AG09319 (cell line): ENCODE measurements around the gene SP7.
"Not testable (repeated sequence)": the region's sequence is repeated elsewhere in the genome, so short reads cannot be mapped to it uniquely, and the experiment has no call there.

Experiments used
- DNase-seq: peaks from one replicate; pipeline ENCODE4 v3.0.0-alpha.2; 2010; ENCODE audit warnings: low read depth; ENCODE audit errors: extremely low read depth
- TF ChIP-seq, protein P1 (sequence below): IDR thresholded peaks from 2 replicates; pipeline ENCODE4 v1.5.1; 2011; ENCODE audit warnings: low read depth, mild to moderate bottlenecking, inconsistent platforms, low read length, moderate library complexity

SP7 gene

DNA sequence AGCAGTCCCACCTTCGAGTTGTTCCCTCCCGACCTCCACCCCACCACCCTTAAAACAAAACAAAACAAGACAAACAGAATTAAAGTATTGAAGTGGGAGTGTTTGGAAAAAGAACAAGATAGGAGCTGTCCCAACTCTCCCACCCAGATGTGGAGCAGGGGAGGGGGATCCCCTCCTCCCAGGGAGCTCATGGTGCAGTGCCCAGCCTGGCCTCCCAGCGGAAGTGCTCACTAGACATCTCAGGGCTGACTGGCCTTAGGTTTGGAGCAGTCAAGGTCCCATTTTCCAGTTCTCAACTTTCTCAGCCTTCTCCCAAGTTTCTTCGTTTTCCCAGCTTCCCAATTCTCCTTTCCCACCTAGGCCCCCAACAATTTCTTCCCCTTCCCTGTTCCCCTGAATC is 2.9 kb downstream of the SP7 start:
- DNase-seq: no peak
- TF ChIP-seq, protein P1, sequence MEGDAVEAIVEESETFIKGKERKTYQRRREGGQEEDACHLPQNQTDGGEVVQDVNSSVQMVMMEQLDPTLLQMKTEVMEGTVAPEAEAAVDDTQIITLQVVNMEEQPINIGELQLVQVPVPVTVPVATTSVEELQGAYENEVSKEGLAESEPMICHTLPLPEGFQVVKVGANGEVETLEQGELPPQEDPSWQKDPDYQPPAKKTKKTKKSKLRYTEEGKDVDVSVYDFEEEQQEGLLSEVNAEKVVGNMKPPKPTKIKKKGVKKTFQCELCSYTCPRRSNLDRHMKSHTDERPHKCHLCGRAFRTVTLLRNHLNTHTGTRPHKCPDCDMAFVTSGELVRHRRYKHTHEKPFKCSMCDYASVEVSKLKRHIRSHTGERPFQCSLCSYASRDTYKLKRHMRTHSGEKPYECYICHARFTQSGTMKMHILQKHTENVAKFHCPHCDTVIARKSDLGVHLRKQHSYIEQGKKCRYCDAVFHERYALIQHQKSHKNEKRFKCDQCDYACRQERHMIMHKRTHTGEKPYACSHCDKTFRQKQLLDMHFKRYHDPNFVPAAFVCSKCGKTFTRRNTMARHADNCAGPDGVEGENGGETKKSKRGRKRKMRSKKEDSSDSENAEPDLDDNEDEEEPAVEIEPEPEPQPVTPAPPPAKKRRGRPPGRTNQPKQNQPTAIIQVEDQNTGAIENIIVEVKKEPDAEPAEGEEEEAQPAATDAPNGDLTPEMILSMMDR: no peak

DNA sequence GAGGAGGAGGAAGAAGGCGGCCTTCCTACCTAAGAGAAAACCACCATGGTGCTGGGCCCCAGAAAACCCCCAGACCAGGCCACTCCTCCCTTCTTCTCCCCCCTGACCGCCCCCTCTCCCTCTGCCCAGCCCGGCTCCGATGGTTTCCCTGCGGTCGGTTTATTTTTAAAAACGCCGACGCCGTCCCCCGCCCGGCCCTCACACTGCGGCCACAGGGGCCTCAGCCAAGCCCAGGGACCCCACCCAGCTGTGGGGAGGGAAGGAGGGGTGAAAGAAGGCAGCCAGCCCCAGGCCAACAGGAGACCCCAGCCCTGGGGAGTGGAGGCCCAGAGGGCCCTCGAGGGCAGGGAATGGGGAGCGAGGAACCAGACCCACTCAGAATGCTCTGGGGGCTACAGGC is 3.4 kb downstream of the SP7 start:
- DNase-seq: no peak
- TF ChIP-seq, protein P1: no peak

DNA sequence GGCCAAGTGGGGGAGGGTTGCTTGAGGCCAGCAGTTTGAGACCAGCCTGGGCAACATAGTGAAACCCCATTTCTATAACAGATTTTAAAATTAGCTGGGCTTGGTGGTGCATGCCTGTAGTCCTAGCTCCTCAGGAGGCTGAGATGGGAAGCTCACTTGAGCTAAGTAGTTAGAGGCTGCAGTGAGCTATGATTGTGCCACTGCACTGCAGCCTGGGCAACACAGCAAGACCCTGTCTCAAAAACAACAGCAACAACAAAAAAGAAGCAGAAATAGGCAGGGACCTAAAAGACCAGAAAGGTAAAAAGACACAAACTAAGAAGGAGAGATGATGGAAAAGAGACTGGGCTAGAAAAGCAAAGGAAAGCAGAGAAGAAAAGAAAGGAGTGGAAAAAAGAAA is 3.8 kb downstream of the SP7 start:
- not testable (repeated sequence) for DNase-seq

DNA sequence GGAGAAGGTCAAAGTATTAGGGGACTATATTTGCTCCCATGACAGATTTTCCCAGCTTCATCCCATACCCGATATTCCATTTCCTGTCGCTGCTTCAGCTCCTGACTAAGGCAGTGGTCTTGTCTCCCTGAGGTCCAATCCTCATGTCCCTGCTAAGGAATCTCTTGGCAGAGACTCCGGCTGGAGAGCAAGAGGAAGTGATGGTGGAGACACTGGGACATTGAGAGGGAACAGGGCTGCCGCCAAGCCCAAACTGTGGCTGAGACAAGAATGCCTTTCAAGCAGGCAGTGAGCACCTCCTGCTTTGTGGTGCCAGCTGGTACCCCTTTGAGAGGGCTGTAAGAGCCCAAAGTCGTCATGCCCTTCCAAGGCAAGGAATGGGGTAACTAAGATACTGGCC is 5.5 kb downstream of the SP7 start:
- DNase-seq: no peak
- TF ChIP-seq, protein P1: no peak

DNA sequence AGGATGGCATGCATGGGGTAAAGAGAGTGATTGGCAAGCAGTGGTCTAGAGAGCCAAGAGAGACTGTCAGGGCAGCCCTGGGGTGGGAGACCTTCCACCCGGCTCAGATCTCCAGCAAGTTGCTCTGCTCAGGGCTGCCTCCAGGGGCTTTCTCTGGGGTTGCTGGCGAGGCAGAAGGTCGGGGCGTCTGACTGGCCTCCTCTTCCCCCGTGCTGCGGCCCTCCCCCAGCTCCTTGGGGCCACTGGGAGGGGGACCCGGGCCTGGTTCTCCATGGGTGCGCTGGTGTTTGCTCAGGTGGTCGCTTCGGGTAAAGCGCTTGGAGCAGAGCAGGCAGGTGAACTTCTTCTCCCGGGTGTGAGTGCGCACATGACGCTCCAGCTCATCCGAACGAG is 8.1 kb downstream of the SP7 start:
- TF ChIP-seq, protein P1: no peak
- DNase-seq: no peak

DNA sequence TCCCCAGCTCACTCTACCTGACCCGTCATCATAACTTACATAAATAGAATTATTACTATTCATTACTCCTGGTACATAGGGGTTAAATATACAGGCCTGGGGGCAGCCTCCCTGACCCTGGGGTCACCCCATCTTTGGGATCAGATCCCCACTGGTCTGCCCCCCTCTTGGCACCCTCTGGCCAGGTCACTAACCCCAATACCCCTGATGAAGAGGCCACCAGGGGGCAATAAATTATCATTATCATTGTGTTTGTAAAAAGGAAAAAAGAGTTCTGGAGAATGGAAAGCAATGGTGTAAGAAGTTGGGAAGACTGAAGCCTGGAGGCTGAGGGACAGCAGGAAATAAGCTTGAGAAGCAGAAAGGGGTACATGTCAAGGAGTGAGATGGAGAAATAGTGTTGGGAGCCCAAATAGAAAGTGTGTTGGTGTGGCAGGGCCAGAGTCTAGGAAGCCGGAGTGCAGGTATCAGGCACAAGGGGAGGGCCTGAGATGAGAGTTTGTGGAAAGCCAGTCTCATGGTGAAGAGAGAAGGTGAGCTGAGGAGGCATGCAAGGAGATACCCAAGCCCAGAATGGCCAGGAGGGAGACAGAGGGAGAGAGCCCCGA is 8.6 kb downstream of the SP7 start:
- TF ChIP-seq, protein P1: peak; percentile 35
- DNase-seq: no peak

DNA sequence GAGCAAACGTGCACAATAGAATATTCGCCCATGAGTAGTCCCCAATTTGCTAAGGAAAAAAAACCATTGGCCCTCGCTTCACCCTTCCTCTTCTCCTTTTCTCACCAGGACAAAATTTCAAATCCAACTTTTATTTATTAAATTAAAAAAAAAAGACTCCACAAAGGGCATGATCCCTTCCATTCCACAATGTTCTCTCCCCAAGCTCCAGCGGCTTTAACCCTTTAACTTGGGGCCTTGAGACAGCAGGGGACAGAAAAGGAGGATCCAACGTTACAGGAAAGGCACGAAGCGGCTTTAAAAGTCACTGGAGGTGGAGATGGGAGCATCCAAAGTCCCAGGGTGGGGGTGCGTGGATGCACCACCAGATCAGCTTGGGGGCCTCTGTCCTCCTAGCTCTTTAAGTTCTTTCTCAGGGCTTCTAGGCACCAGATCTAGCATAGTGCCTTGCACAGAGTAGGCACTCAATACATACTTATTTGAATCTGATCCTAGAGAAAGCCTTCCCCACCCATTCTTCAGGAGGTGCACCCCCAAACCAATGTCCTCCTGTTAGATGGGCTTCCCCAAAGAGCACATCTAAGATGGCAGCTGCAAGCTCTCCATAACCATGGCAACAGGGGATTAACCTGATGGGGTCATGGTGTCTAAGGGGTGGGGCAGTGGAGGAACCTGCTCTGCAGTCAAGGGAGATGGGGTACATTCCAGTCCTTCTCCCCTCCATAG is 9.5 kb downstream of the SP7 start:
- TF ChIP-seq, protein P1: no peak
- DNase-seq: no peak
